ENCODE data around the gene NT5C3A. TPM values are rescaled to one million over a fixed set of nuclear protein-coding genes. Genes with fewer than 3 reads are reported as not detected.
A peak's percentile ranks its signal among the peaks of the same experiment; 100 is the strongest.
"Not testable (repeated sequence)": the region's sequence is repeated elsewhere in the genome, so short reads cannot be mapped to it uniquely, and the experiment has no call there.

NT5C3A gene
- total and polyA plus RNA-seq, 9 of the 15 experiments (the other 6 are each of a cell fraction or from before 2014, with no cell fraction given), result 18.6 to 60.1 (median 40.0) TPM

- intact Hi-C loops (cut with micrococcal nuclease); H3K79me2 ChIP-seq (ENCODE audit: control insufficient read depth, insufficient read depth, low read length); H3K4me2 ChIP-seq (ENCODE audit: insufficient read depth, low read length); H3K4me1 ChIP-seq (replicated peaks in 1 of 2; ENCODE audit: control insufficient read depth in 2 of 2, insufficient read depth in 2 of 2, low read length in 2 of 2); FAIRE-seq; H3K9me1 ChIP-seq (ENCODE audit: control insufficient read depth, insufficient read depth, low read length); BruUV-seq (replicated peaks); H4K20me1 ChIP-seq (replicated peaks; ENCODE audit: control insufficient read depth, insufficient read depth, low read length); H3K9ac ChIP-seq (ENCODE audit: insufficient read depth in 1 of 2, low read depth in 2 of 2, low read length in 2 of 2); H3K4me3 ChIP-seq; POLR2A ChIA-PET; CTCF ChIA-PET (ENCODE audit: low intra/inter-chr PET ratio); H3K27ac ChIP-seq (ENCODE audit: extremely low read depth, low read depth, low read length); H3K27me3 ChIP-seq (ENCODE audit: control insufficient read depth in 2 of 2, insufficient read depth in 2 of 2, low read length in 2 of 2); DNase-seq (ENCODE audit: extremely low read depth in 1 of 4, low spot score in 3 of 4); H3K36me3 ChIP-seq (ENCODE audit: control insufficient read depth, insufficient read depth, low read length); H3K9me3 ChIP-seq (replicated peaks; ENCODE audit: control insufficient read depth, insufficient read depth, low read depth, low read length); in situ Hi-C loops (cut with MboI); H2AFZ ChIP-seq (ENCODE audit: low read depth, low read length); TF ChIP-seq CEBPG (CRISPR knock-in tag; IDR thresholded peaks at IDR 0.05): not testable (repeated sequence)
- WGBS (ENCODE audit: insufficient coverage, low coverage, missing lambda C conversion rate), result 51% methylated on average over 3 of the region's 8 CpGs
- TF ChIP-seq CEBPG (tag; conservative IDR thresholded peaks at IDR 0.05 in 1 of 2, IDR thresholded peaks at IDR 0.05 in 1 of 2) (peak in 1 of 2 experiments; percentile 49; a peak in 2 of 4 replicates), ZNF175 (CRISPR knock-in tag; IDR thresholded peaks at IDR 0.05; ENCODE audit: low read depth) (peak; percentile 16; the same call in 1 of the 2 replicates), ZNF589 (CRISPR knock-in tag; IDR thresholded peaks at IDR 0.05; ENCODE audit: low read depth) (0 out of 2 replicates have a peak, but pooled peaks have one; percentile 22)
- peak; percentile 59 for ATAC-seq
Observed at GRCh38 chr7:32988148-32988547, 74.4 kb downstream of the NT5C3A start.

DNA sequence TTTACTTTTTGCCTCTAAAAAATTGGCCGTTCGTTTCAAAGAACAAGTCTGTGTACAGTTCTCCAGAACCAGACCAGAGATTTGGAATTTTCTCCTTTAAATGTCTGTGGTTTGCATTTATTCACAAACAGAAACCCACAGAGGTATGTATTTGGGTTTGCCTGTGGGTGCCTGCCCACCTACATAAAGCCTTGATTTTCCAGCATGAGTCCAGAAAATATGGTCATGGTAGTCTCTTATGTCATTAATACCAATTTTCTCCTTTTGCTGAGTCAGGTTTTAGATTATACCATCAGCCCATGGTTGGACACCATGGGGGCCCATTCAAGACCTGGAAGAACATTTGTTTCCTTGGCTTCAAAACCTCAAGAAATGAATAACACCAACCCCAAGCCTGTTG, 82.7 kb downstream of the NT5C3A start:
- H3K9me3 ChIP-seq (replicated peaks; ENCODE audit: control insufficient read depth, insufficient read depth, low read depth, low read length); CTCF ChIA-PET (ENCODE audit: low intra/inter-chr PET ratio); POLR2A ChIA-PET; DNase-seq (ENCODE audit: extremely low read depth in 1 of 4, low spot score in 3 of 4); H3K27me3 ChIP-seq (ENCODE audit: control insufficient read depth in 2 of 2, insufficient read depth in 2 of 2, low read length in 2 of 2); intact Hi-C loops (cut with micrococcal nuclease); H3K79me2 ChIP-seq (ENCODE audit: control insufficient read depth, insufficient read depth, low read length); H3K9me1 ChIP-seq (ENCODE audit: control insufficient read depth, insufficient read depth, low read length); H3K36me3 ChIP-seq (ENCODE audit: control insufficient read depth, insufficient read depth, low read length); H3K4me3 ChIP-seq; H4K20me1 ChIP-seq (replicated peaks; ENCODE audit: control insufficient read depth, insufficient read depth, low read length); H3K9ac ChIP-seq (ENCODE audit: insufficient read depth in 1 of 2, low read depth in 2 of 2, low read length in 2 of 2); FAIRE-seq; ATAC-seq; H2AFZ ChIP-seq (ENCODE audit: low read depth, low read length); H3K4me1 ChIP-seq (replicated peaks in 1 of 2; ENCODE audit: control insufficient read depth in 2 of 2, insufficient read depth in 2 of 2, low read length in 2 of 2); in situ Hi-C loops (cut with MboI); H3K27ac ChIP-seq (ENCODE audit: extremely low read depth, low read depth, low read length); H3K4me2 ChIP-seq (ENCODE audit: insufficient read depth, low read length): not testable (repeated sequence)
- TF ChIP-seq ZNF316 (IDR thresholded peaks at IDR 0.05) (peak; percentile 61), C11orf30 (IDR thresholded peaks at IDR 0.05; ENCODE audit: low read depth) (peak; percentile 48; the same call in 1 of the 2 replicates)
- TSS peak; percentile 87 for BruUV-seq (replicated peaks)
- no CpG with 5 or more reads among the region's 2 CpGs for WGBS (ENCODE audit: insufficient coverage, low coverage, missing lambda C conversion rate)
